Activated naive CD4-positive, alpha-beta T cell treated with anti-CD3 and anti-CD28 coated beads, Interleukin-2, amount 50 U/mL, for 16 hours (primary cell): Measurements from ENCODE around the gene IFITM1.

Source experiments
- DNase-seq: peaks from one replicate; pipeline ENCODE4 v3.0.0-alpha.2; 2020

Gene IFITM1

GRCh38 chr11:282630-283360 is 31.0 kb upstream of the IFITM1 start:
- no peak for DNase-seq

DNA sequence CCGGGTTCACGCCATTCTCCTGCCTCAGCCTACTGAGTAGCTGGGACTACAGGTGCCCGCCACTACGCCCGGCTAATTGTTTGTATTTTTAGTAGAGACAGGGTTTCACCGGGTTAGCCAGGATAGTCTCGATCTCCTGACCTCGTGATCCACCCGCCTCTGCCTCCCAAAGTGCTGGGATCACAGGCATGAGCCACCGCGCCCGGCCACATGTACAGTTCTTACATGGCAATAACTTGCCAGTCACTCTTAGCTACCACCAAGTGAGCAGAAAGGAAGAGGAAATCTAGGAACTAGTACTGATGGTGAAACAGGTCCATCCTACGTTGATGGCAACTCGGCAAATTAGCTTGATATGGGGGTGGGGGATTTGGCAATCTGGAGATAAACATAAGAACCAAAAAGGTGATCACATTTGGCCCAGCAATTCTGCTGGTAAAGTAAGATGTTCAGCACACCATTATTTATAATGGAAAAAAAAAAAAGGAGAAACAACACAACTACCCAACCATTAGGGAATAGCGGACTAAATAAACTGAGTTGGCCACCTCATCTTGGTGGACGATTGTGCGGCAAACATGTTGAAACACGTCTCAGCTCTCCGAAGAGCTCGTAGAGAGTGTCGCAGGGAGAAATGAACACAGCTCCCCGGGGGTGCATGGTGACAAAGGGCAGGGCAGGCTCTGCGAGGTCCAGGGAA is 30.3 kb upstream of the IFITM1 start:
- DNase-seq = no peak

DNA sequence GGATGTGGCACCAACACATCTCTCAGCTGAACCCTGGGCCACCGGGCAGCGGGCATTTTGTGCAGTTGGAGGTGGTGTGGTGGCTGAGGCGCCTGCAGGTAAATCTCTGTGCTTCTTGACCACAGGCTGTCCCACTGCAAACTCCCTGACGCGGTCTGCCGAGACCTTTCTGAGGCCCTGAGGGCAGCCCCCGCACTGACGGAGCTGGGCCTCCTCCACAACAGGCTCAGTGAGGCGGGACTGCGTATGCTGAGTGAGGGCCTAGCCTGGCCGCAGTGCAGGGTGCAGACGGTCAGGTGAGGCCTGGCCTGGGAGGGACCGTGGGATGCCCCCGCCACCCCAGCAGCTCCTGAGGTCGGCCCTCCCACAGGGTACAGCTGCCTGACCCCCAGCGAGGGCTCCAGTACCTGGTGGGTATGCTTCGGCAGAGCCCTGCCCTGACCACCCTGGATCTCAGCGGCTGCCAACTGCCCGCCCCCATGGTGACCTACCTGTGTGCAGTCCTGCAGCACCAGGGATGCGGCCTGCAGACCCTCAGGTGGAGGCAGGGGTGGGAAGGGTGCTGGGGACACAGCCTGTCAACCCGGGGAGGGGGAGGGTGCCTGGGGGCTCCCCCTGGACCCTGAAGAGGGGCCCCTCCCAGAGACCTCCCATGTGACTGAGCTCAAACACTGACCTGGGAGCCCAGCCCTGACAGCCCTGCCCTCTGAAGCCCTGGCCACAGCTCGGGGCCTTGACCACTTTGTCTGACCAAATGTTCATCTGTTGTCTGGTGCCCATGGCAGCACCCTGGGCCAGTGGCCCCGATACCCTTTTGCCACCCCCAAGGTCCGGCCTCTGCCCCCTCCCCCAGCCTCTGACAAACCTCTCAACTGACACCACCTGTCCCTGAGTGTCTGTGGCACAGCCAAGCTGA is 29.5 kb upstream of the IFITM1 start:
- no peak for DNase-seq

- no peak for DNase-seq
Measured at GRCh38 chr11:285021-285893, 28.6 kb upstream of the IFITM1 start.

- no peak for DNase-seq
Measured at GRCh38 chr11:285894-286220, 28.0 kb upstream of the IFITM1 start.

DNA sequence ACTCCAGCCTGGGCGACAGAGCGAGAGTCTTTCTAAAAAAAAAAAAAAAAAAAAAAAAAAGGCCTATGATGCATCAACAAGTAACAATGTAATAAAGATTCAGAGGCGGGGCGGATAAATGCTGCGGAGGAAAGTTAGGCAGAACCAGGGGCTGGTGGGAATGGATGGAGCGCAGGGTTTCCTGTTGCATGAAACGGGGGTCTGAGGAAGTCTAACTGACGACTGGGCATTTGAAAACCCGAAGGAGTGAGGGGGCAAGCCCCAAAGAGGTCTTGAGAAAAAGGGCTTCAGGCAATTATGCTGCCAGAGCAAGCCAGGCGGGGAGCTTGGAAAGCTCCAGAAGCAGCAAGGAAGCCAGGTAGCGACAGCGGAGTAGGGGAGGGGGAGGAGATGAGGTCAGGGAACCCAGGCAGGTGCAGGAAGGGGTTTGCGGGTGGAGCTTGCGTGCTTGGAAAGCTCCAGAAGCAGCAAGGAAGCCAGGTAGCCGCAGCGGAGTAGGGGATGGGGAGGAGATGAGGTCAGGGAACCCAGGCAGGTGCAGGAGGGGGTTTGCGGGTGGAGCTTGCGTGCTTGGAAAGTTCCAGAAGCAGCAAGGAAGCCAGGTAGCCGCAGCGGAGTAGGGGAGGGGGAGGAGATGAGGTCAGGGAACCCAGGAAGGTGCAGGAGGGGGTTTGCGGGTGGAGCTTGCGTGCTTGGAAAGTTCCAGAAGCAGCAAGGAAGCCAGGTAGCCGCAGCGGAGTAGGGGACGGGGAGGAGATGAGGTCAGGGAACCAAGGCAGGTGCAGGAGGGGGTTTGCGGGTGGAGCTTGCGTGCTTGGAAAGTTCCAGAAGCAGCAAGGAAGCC is 26.6 kb upstream of the IFITM1 start:
- peak; percentile 43 for DNase-seq

- DNase-seq = peak; percentile 60
Measured at GRCh38 chr11:287821-288477, 25.9 kb upstream of the IFITM1 start.

- no peak for DNase-seq
Measured at GRCh38 chr11:288478-289397, 25.1 kb upstream of the IFITM1 start, which contains the start of gene PGGHG. TSS of gene PGGHG (plus strand) at chr11:289126. CDS start at chr11:289817, 691 bp downstream.

GRCh38 chr11:289398-289711 is 24.5 kb upstream of the IFITM1 start:
- DNase-seq = no peak

DNA sequence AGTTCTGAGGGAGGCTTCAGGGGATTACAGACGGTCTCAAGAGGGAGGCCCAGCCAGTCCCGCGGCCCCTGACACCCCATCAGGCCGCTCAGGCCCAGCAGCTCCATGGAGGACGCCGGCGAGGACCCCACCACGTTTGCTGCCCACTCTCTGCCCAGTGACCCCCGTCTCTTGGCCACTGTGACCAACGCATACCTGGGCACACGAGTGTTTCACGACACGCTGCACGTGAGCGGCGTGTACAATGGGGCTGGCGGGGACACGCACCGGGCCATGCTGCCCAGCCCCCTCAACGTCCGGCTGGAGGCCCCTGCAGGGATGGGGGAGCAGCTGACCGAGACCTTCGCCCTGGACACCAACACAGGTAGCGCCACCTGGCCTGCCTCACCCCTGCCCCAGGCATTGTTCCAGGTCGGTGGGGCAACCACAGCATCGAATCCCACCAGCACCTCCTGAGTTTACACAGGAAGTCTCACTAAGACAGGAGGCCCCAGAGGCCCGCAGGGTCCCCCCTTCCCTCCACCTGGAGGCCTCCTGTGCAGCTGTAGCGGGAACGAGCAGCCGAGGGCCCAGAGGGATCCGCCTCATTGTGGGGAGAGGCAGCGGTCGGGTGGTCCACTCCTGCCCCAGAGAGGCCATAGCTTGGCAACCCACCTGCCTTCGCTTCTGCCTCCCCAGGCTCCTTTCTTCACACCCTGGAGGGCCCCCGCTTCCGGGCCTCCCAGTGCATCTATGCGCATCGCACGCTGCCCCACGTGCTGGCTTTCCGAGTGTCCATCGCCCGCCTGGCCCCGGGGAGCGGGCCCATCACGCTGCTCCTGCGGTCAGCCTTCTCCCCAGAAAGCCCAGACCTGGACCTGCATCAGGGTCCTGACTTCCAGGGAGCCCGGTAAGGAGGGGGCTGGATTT is 23.9 kb upstream of the IFITM1 start:
- no peak for DNase-seq

GRCh38 chr11:290621-291231 is 23.1 kb upstream of the IFITM1 start:
- DNase-seq = peak; percentile 10

DNA sequence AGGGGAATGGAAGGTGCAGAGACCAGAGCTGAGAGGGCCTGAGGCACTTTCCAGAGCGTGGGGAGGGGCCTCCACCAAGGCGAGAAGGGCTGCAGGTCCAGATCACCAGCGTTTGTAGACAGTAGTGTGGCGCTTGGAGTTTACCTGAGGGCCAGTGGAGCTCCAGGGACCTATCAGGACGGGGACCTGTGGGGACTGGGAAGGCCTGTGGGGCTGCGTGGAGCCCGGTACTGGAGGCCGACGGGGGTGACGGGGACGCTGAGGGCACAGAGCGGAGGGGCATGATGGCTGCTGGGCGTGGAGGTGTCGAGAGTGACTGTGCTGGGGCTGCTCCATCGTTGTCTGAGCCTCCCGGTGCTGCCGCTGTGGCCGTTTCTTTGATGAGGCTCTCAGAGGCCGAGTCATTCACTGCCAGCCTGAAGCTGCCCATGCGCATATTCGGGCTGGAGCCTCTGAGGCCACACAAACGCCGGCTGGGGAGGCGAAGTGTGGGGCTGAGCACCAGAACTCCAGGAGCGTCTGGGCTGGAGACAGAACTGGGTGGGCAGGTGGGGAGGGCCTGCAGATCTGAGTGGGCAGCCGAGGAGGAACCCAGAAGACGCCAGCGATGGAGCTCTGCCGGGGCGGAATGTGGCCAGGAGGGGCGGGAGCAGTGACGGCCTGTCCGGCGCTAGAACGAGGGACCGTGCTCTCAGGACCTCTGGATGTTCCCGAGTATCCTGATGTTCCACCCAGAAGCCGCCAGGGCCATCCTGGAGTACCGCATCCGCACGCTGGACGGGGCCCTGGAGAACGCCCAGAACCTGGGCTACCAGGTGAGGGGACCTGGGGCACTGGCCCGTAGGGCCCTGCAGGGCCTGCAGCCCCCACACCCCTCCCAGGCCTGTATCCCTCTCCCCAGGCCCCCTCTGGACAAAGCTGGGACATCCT is 22.3 kb upstream of the IFITM1 start:
- DNase-seq = peak; percentile 14

DNA sequence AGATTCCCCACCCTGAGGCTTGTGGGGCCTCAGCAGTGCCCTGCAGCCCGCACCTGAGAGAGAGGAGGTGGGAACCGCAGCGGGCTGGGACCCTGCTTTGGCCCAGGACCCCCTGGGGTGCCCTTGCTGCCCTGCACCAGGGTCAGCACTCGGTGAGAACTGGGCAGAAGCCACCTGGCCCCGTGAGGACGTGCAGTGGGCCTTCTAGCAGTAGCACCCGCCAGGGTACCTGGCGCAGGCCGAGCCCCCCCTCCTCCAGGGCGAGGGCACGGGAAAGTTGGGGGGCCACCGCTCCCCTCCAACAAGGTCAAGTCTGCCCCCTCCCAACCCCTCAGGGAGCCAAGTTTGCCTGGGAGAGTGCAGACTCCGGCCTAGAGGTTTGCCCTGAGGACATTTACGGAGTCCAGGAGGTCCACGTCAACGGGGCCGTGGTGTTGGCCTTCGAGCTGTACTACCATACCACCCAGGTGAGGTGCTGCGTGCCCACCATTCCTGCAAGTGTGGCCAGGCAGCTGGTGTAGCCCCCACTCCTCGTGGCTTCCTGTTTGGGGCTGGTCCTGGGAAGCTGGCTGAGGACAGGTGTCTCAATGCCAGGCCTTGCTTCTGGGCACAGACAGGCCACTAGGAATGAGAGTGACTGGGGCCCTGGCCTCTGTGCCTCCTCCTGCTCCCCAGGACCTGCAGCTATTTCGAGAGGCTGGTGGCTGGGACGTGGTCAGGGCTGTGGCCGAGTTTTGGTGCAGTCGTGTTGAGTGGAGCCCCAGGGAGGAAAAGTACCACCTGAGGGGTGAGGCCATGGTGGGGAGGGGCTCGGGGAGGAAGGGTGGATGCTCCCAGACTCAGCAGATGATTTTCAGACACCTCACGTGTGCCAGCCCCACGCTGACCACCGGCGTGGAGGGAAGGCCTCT is 21.4 kb upstream of the IFITM1 start:
- DNase-seq = peak; percentile 9

DNA sequence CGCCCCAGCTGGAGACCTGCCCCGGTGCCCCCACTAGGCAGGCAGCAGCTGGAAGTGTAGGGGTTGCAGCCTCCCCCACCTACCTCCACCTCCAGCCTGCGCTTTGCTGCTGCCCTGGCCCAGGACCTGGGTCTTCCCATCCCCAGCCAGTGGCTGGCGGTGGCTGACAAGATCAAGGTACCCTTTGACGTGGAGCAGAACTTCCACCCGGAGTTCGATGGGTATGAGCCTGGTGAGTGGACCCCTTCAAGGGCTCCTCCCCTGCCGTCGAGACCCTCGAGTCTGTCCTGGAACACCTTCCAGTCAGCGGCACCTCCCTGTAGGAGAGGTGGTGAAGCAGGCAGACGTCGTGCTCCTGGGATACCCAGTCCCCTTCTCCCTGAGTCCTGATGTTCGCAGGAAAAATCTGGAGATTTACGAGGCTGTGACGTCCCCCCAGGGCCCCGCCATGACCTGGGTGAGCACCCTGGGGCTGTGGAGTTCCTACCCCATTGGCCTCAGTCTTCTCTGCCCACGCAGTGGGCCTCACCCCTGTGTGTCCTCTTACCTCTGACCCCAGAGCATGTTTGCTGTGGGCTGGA is 20.5 kb upstream of the IFITM1 start:
- DNase-seq = peak; percentile 8

- peak; percentile 10 for DNase-seq
Measured at GRCh38 chr11:293852-294661, 19.8 kb upstream of the IFITM1 start.
